Lung microvascular endothelial cell (primary cell): ENCODE data around the gene PTPN12. TPM values are rescaled to one million over a fixed set of nuclear protein-coding genes. Genes with fewer than 3 reads are reported as not detected.
"Not testable (repeated sequence)": the region's sequence is repeated elsewhere in the genome, so short reads cannot be mapped to it uniquely, and the experiment has no call there.

Experiments used
- DNase-seq, 2 donors: peaks; one replicate each; pipeline versions ENCODE4 v3.0.0 to v3.0.0-alpha.2; 2010; ENCODE audit warnings: low read depth in 2 of 2
- total RNA-seq: library from RNA; depleted of rRNA; stranded (reverse); fragments of >200 nt; gene quantifications from 2 replicates; pipeline ENCODE4 v1.2.1, GENCODE V29; 2014

PTPN12 gene
- total RNA-seq = 34.0 and 44.4 TPM in 2 replicates

GRCh38 chr7:77537136-77537777 lies at the start of gene PTPN12:
PTPN12 (plus strand) TSS chr7:77537295; CDS start chr7:77537547, 252 bp downstream.
- DNase-seq = peak in 1 of 2 donors; percentile 73

- DNase-seq = no peak
Observed at GRCh38 chr7:77488986-77489385, 48.1 kb upstream of the PTPN12 start.

- DNase-seq = no peak
Observed at GRCh38 chr7:77497079-77497478, 40.0 kb upstream of the PTPN12 start.

- DNase-seq = no peak
Observed at GRCh38 chr7:77498659-77499379, 38.3 kb upstream of the PTPN12 start.

GRCh38 chr7:77501192-77501515 lies 35.9 kb upstream of the PTPN12 start:
- peak; percentile 1 to 53 for DNase-seq

GRCh38 chr7:77504951-77505350 lies 32.1 kb upstream of the PTPN12 start:
- DNase-seq = no peak

- DNase-seq = no peak
Observed at GRCh38 chr7:77506899-77507298, 30.2 kb upstream of the PTPN12 start.

- DNase-seq = not testable (repeated sequence)
Observed at GRCh38 chr7:77513002-77513670, 24.0 kb upstream of the PTPN12 start.

- DNase-seq = no peak
Observed at GRCh38 chr7:77516085-77516484, 21.0 kb upstream of the PTPN12 start.

GRCh38 chr7:77520261-77520660 lies 16.8 kb upstream of the PTPN12 start:
- DNase-seq = no peak

GRCh38 chr7:77521537-77521936 lies 15.6 kb upstream of the PTPN12 start:
- not testable (repeated sequence) for DNase-seq

- no peak for DNase-seq
Observed at GRCh38 chr7:77524731-77525130, 12.4 kb upstream of the PTPN12 start.

- DNase-seq = no peak
Observed at GRCh38 chr7:77525231-77525630, 11.9 kb upstream of the PTPN12 start.

- DNase-seq = no peak
Observed at GRCh38 chr7:77528368-77528767, 8.7 kb upstream of the PTPN12 start.

- DNase-seq = no peak
Observed at GRCh38 chr7:77529279-77529678, 7.8 kb upstream of the PTPN12 start.

GRCh38 chr7:77531038-77531437 lies 6.1 kb upstream of the PTPN12 start:
- DNase-seq = no peak

GRCh38 chr7:77532247-77532646 lies 4.8 kb upstream of the PTPN12 start:
- DNase-seq = no peak

GRCh38 chr7:77532732-77533131 lies 4.4 kb upstream of the PTPN12 start:
- DNase-seq = not testable (repeated sequence)

GRCh38 chr7:77534046-77534445 lies 3.0 kb upstream of the PTPN12 start:
- not testable (repeated sequence) for DNase-seq

GRCh38 chr7:77536017-77536412 lies 1.1 kb upstream of the PTPN12 start:
- no peak for DNase-seq

- peak; percentile 96 to 97 for DNase-seq
Observed at GRCh38 chr7:77536413-77537135, 521 bp upstream of the PTPN12 start.

- DNase-seq = peak in 1 of 2 donors; percentile 76
Observed at GRCh38 chr7:77537778-77538280, 734 bp downstream of the PTPN12 start.
